HTERT RPE-1 (cell line): ENCODE data around the gene TMSB15C.

ENCODE experiments used
- in situ Hi-C: fragments of 300-500 bp; cut with MboI; formaldehyde crosslinking; loops from 4 replicates; pipeline ENCODE4 v1.14.3; 2020; ENCODE audit warnings: low sequenced_read_pairs

The TMSB15C gene

GRCh38 chrX:104047171-104047570, 28.9 kb downstream of the TMSB15C start:
- in situ Hi-C loops, result no loop called here

GRCh38 chrX:104045642-104046041, 30.4 kb downstream of the TMSB15C start:
- in situ Hi-C loops, result no loop called here

DNA sequence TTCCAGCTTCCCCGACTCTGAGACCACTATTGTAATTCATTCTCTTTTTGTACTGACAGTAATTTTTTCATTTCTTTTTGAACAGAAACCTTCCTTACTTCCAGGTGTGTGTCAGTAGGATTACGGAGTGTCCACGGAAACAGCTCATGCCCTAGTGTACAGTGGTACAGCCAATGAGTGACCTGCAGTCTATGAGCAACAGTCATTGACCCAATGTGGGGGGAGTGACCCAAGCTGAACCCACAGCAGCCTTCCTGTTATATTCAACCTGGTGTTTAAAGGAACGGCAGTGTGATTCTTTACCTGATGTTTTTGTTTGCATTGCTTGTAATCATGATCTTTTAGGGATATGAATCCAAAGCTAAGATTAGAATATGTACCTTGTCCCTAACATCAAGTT, 35.0 kb downstream of the TMSB15C start:
- in situ Hi-C loops, result no loop called here

GRCh38 chrX:104039689-104040505, 36.1 kb downstream of the TMSB15C start, which contains the start of gene H2BW2:
TSS of gene H2BW2 (plus strand) at chrX:104039956. CDS start at chrX:104039995, 39 bp downstream.
- in situ Hi-C loops, result no loop called here
